HCT116 (cell line): Measurements from ENCODE around the gene TMEM45B. TPM values are rescaled to one million over a fixed set of nuclear protein-coding genes. Genes with fewer than 3 reads are reported as not detected.
"Not testable (repeated sequence)": the region's sequence is repeated elsewhere in the genome, so short reads cannot be mapped to it uniquely, and the experiment has no call there.

ENCODE experiments used
- ATAC-seq: fragments of 200-7000 bp; cut with Tn5 transposase; 2 replicates; pipeline ENCODE4 v1.9.1; 2020; ENCODE audit warnings: mild to moderate bottlenecking, moderate library complexity
- BruUV-seq: library from RNA; stranded (reverse); fragments of 400-500 nt; replicated peaks from 2 replicates; lab custom pipeline; 2021; lab: Mats Ljungman, UMichigan
- CTCF ChIA-PET: fragments of 300-600 bp; sonication (Branson Sonifier 250); formaldehyde crosslinking; loops from one replicate; lab custom pipeline; 2021; ENCODE audit warnings: antibody characterized with exemption; lab: Charles Lee
- POLR2A ChIA-PET: fragments of 300-600, 350-600 bp; sonication (Branson Sonifier 250); formaldehyde crosslinking; loops from one replicate; lab custom pipeline; 2021; ENCODE audit warnings: antibody characterized with exemption; lab: Charles Lee
- RAD21 ChIA-PET, 2 experiments: fragments of 300-600 bp; sonication (Branson Sonifier 250); formaldehyde crosslinking; loops; one replicate each; lab custom pipeline; 2023; ENCODE audit warnings: low total read pairs in 2 of 2; ENCODE audit not compliant: uncharacterized antibody in 2 of 2, unreplicated experiment in 2 of 2, low non-redundant PET in 1 of 2; lab: Charles Lee
- DNase-seq: peaks from one replicate; pipeline ENCODE4 v3.0.0-alpha.2; 2010; ENCODE audit warnings: low read depth, low spot score
- H2AFZ ChIP-seq: fragments of 200-600 bp; shearing (Covaris generic), sonication (generic); 2 replicates; pipeline ENCODE4 v1.6.1; 2017; ENCODE audit warnings: low read depth, mixed run types, mixed read lengths, antibody characterized with exemption, low read length; ENCODE audit not compliant: poor library complexity, severe bottlenecking
- H3K27ac ChIP-seq: 2 replicates; pipeline ENCODE4 v1.5.1; 2012; ENCODE audit warnings: low read depth, low read length
- H3K27me3 ChIP-seq: fragments of 200-600 bp; sonication (generic); 2 replicates; pipeline ENCODE4 v1.6.1; 2016; ENCODE audit warnings: mixed run types, low read length, mixed read lengths; ENCODE audit not compliant: insufficient read depth
- H3K36me3 ChIP-seq, 2 experiments: fragments of 200-500 bp in 1 of 2; fragments of 200-600 bp in 1 of 2; sonication (Bioruptor generic) in 1 of 2; sonication (generic) in 1 of 2; 2 replicates each; pipeline versions ENCODE4 v1.5.1 to v1.6.1; 2014 to 2016; ENCODE audit warnings: low read length in 2 of 2, inconsistent platforms in 1 of 2, mixed read lengths in 1 of 2, mixed run types in 1 of 2; ENCODE audit not compliant: insufficient read depth in 2 of 2, control insufficient read depth in 1 of 2
- H3K4me1 ChIP-seq, 2 experiments: fragments of 200-600 bp in 1 of 2; sonication (generic) in 1 of 2; 2 replicates each; pipeline versions ENCODE4 v1.5.1 to v1.6.1; 2012 to 2017; ENCODE audit warnings: low read length in 2 of 2, inconsistent platforms in 1 of 2, mild to moderate bottlenecking in 1 of 2, mixed read lengths in 1 of 2, mixed run types in 1 of 2, moderate library complexity in 1 of 2; ENCODE audit not compliant: insufficient read depth in 2 of 2, control insufficient read depth in 1 of 2
- H3K4me2 ChIP-seq: fragments of 200-600 bp; sonication (generic); 2 replicates; pipeline ENCODE4 v1.6.1; 2017; ENCODE audit warnings: mixed run types, low read length, mixed read lengths
- H3K4me3 ChIP-seq, 2 experiments: fragments of 200-600 bp in 1 of 2; sonication (generic) in 1 of 2; replicated peaks in 1 of 2; 2 replicates each; pipeline ENCODE4 v1.5.1; 2011 to 2016; ENCODE audit warnings: low read length in 2 of 2, control low read depth in 1 of 2, low read depth in 1 of 2, mild to moderate bottlenecking in 1 of 2, mixed read lengths in 1 of 2, mixed run types in 1 of 2
- H3K79me2 ChIP-seq: fragments of 200-600 bp; sonication (generic); 2 replicates; pipeline ENCODE4 v1.6.1; 2017; ENCODE audit warnings: mild to moderate bottlenecking, mixed run types, low read length, moderate library complexity, mixed read lengths; ENCODE audit not compliant: insufficient read depth
- H3K9ac ChIP-seq: fragments of 200-600 bp; sonication (generic); 2 replicates; pipeline ENCODE4 v1.6.1; 2016; ENCODE audit warnings: low read length, mixed read lengths
- H3K9me2 ChIP-seq: fragments of 200-600 bp; sonication (generic), shearing (Covaris generic); 2 replicates; pipeline ENCODE4 v1.6.1; 2017; ENCODE audit warnings: mixed run types, mild to moderate bottlenecking, moderate library complexity; ENCODE audit not compliant: insufficient read depth
- H3K9me3 ChIP-seq, 2 experiments: fragments of 200-500 bp in 1 of 2; fragments of 200-600 bp in 1 of 2; sonication (Bioruptor generic) in 1 of 2; sonication (generic) in 1 of 2; 2 replicates each; pipeline ENCODE4 v1.6.1; 2014 to 2017; ENCODE audit warnings: low read length in 2 of 2, mixed read lengths in 2 of 2, inconsistent platforms in 1 of 2, low read depth in 1 of 2, mild to moderate bottlenecking in 1 of 2, mixed run types in 1 of 2, moderate library complexity in 1 of 2; ENCODE audit not compliant: control insufficient read depth in 1 of 2, insufficient read depth in 1 of 2
- H4K20me1 ChIP-seq: fragments of 200-600 bp; sonication (generic), shearing (Covaris generic); 2 replicates; pipeline ENCODE4 v1.6.1; 2017; ENCODE audit warnings: mixed run types, mild to moderate bottlenecking, moderate library complexity; ENCODE audit not compliant: insufficient read depth
- ATF3 ChIP-seq: IDR thresholded peaks from 2 replicates; pipeline ENCODE4 v1.6.1; 2012
- CBX3 ChIP-seq: IDR thresholded peaks from 2 replicates; pipeline ENCODE4 v1.6.1; 2012; ENCODE audit warnings: low read depth
- CEBPB ChIP-seq: IDR thresholded peaks from 2 replicates; pipeline ENCODE4 v1.6.1; 2012; ENCODE audit warnings: low read depth
- ELF1 ChIP-seq: IDR thresholded peaks from 2 replicates; pipeline ENCODE4 v1.6.1; 2012; ENCODE audit warnings: low read depth, borderline replicate concordance
- EZH2phosphoT487 ChIP-seq: fragments of 200-600 bp; IDR thresholded peaks from 2 replicates; pipeline ENCODE4 v1.6.1; 2018; ENCODE audit warnings: antibody characterized with exemption, borderline replicate concordance
- JUND ChIP-seq: IDR thresholded peaks from 2 replicates; pipeline ENCODE4 v1.6.1; 2012
- POLR2AphosphoS5 ChIP-seq: IDR thresholded peaks from 2 replicates; pipeline ENCODE4 v1.6.1; 2011; ENCODE audit warnings: mild to moderate bottlenecking, low read depth, low read length, moderate library complexity
- RAD21 ChIP-seq: IDR thresholded peaks from 2 replicates; pipeline ENCODE4 v1.6.1; 2012; ENCODE audit warnings: low read depth, mild to moderate bottlenecking
- SP1 ChIP-seq: IDR thresholded peaks from 2 replicates; pipeline ENCODE4 v1.6.1; 2012; ENCODE audit warnings: low read depth
- TCF7L2 ChIP-seq: IDR thresholded peaks from 2 replicates; pipeline ENCODE4 v1.7.0; 2011; ENCODE audit warnings: borderline replicate concordance, inconsistent platforms; ENCODE audit not compliant: insufficient read depth, insufficient read length; ENCODE audit errors: extremely low read depth
- YY1 ChIP-seq: IDR thresholded peaks from 2 replicates; pipeline ENCODE4 v1.6.1; 2011; ENCODE audit warnings: low read length, low read depth, moderate library complexity, mild to moderate bottlenecking; ENCODE audit not compliant: insufficient replicate concordance; ENCODE audit errors: extremely low read depth
- ZBTB33 ChIP-seq: IDR thresholded peaks from 2 replicates; pipeline ENCODE4 v1.6.1; 2011; ENCODE audit warnings: mild to moderate bottlenecking, low read length, moderate library complexity; ENCODE audit not compliant: insufficient replicate concordance; ENCODE audit errors: extremely low read depth
- ZFX ChIP-seq: fragments of 450-650 bp; IDR thresholded peaks from 2 replicates; pipeline ENCODE4 v1.6.1; 2017
- ZNF274 ChIP-seq: fragments of 200-500 bp; sonication (Bioruptor generic); IDR thresholded peaks from 2 replicates; pipeline ENCODE4 v1.6.1; 2014; ENCODE audit warnings: mild to moderate bottlenecking, low read depth, low read length, inconsistent platforms
- intact Hi-C: fragments of 100-400 bp; cut with micrococcal nuclease; formaldehyde crosslinking; loops from 2 replicates; pipeline ENCODE4 v1.10.0; 2022
- total RNA-seq: library from RNA; stranded (reverse); gene quantifications from one replicate; pipeline ENCODE4 v1.2.1, GENCODE V29; 2021; ENCODE audit not compliant: unreplicated experiment

TMEM45B gene
- total RNA-seq, 1 experiment from 2014 or later, result not detected

GRCh38 chr11:129819237-129819636 lies 3.6 kb downstream of the TMEM45B start:
- H3K9ac ChIP-seq, result no peak overlapping the region
- no peak overlapping the region for H2AFZ ChIP-seq
- no peaks in the 10 kb centered on the region for H3K9me2 ChIP-seq
- ATAC-seq, result no peak
- no peak overlapping the region for H3K27ac ChIP-seq
- no peaks in the 10 kb centered on the region for H3K9me3 ChIP-seq
- CTCF ChIA-PET, result no interaction called here
- H3K36me3 ChIP-seq, result no peaks in the 10 kb centered on the region
- POLR2A ChIA-PET, result no interaction called here
- TF ChIP-seq CEBPB, result no peak
- TF ChIP-seq SP1, result no peak
- no peak for TF ChIP-seq ZBTB33
- no peak for TF ChIP-seq RAD21
- no peak for TF ChIP-seq EZH2phosphoT487
- no peak for TF ChIP-seq POLR2AphosphoS5
- no peak for TF ChIP-seq ZFX
- no peak for TF ChIP-seq JUND
- no peak for TF ChIP-seq CBX3
- TF ChIP-seq ZNF274, result no peak
- TF ChIP-seq TCF7L2, result no peak
- TF ChIP-seq YY1, result no peak
- TF ChIP-seq ELF1, result no peak
- TF ChIP-seq ATF3, result no peak
- TF ChIP-seq, all 23 proteins: peak for 0
- H3K27me3 ChIP-seq, result no peaks in the 10 kb centered on the region
- no peak overlapping the region for H3K4me3 ChIP-seq
- no peak for DNase-seq
- no peaks in the 10 kb centered on the region for H3K79me2 ChIP-seq
- BruUV-seq, result no TSS peak
- H4K20me1 ChIP-seq, result no peaks in the 10 kb centered on the region
- intact Hi-C loops, result no loop called here
- no peak overlapping the region for H3K4me2 ChIP-seq
- RAD21 ChIA-PET, result no interaction called here
- no peaks in the 10 kb centered on the region for H3K4me1 ChIP-seq

GRCh38 chr11:129820228-129820627 lies 4.6 kb downstream of the TMEM45B start:
- H3K9me3 ChIP-seq, BruUV-seq, H3K27me3 ChIP-seq, H3K4me2 ChIP-seq, RAD21 ChIA-PET, H3K36me3 ChIP-seq, H3K4me3 ChIP-seq, H3K79me2 ChIP-seq, H3K9ac ChIP-seq, POLR2A ChIA-PET, H2AFZ ChIP-seq, CTCF ChIA-PET, DNase-seq, H3K4me1 ChIP-seq, H3K27ac ChIP-seq, H3K9me2 ChIP-seq, ATAC-seq, intact Hi-C loops, H4K20me1 ChIP-seq: not testable (repeated sequence)

- H3K4me3 ChIP-seq, H3K79me2 ChIP-seq, H3K9me2 ChIP-seq, H3K9me3 ChIP-seq, RAD21 ChIA-PET, ATAC-seq, DNase-seq, H3K36me3 ChIP-seq, intact Hi-C loops, H3K9ac ChIP-seq, H3K27me3 ChIP-seq, BruUV-seq, H2AFZ ChIP-seq, H3K4me2 ChIP-seq, H3K27ac ChIP-seq, H3K4me1 ChIP-seq, POLR2A ChIA-PET, CTCF ChIA-PET, H4K20me1 ChIP-seq: not testable (repeated sequence)
Observed at GRCh38 chr11:129823281-129823680, 7.6 kb downstream of the TMEM45B start.
